Prostate gland (tissue), 2 donors: ENCODE results near the gene KCNN4. TPM values are rescaled to one million over a fixed set of nuclear protein-coding genes. Genes with fewer than 3 reads are reported as not detected.

Source experiments
- DNase-seq: peaks from one replicate; pipeline ENCODE4 v3.0.0-alpha.2; 2019; ENCODE audit warnings: low spot score
- H3K27ac ChIP-seq, 2 donors: fragments of 200-600 bp; sonication (generic); 2 replicates each; pipeline ENCODE4 v1.5.1; 2017 to 2019
- H3K27me3 ChIP-seq: fragments of 200-600 bp; sonication (generic); replicated peaks from 2 replicates; pipeline ENCODE4 v1.5.1; 2019; ENCODE audit not compliant: insufficient read depth
- H3K36me3 ChIP-seq, 2 donors: fragments of 200-600 bp; sonication (generic); 1 replicate in 1 of 2; 2 replicates in 1 of 2; pipeline versions ENCODE4 v1.5.1 to v1.8.1; 2017 to 2019
- H3K4me1 ChIP-seq: fragments of 200-600 bp; sonication (generic); replicated peaks from 2 replicates; pipeline ENCODE4 v1.5.1; 2019
- H3K4me3 ChIP-seq, 2 donors: fragments of 200-600 bp; sonication (generic); 2 replicates each; pipeline ENCODE4 v1.5.1; 2017 to 2019
- H3K9me3 ChIP-seq: fragments of 200-600 bp; sonication (generic); 2 replicates; pipeline ENCODE4 v1.5.1; 2017
- POLR2A ChIP-seq: fragments of 450-650 bp; IDR thresholded peaks from one replicate; pipeline ENCODE4 v1.6.1; 2016; ENCODE audit warnings: antibody characterized with exemption, mild to moderate bottlenecking
- POLR2AphosphoS5 ChIP-seq: sonication (generic); formaldehyde crosslinking; IDR thresholded peaks from one replicate; pipeline ENCODE4 v1.6.1; 2017; ENCODE audit warnings: antibody characterized with exemption
- WGBS: methylation state at CpG from one replicate; pipeline ENCODE4 v1.1.5; 2018; 5-methylcytosine and 5-hydroxymethylcytosine counted together
- intact Hi-C: fragments of 100-400 bp; cut with DNase I; formaldehyde crosslinking; loops from one replicate; pipeline ENCODE4 v1.14.2; 2022
- total RNA-seq, 2 donors: library from RNA; depleted of rRNA; stranded (reverse); fragments of >200 nt; gene quantifications; one replicate each; pipeline ENCODE4 v1.1.0, GENCODE V29; 2016
- TF ChIP-seq, protein P1 (sequence below), 4 experiments: fragments of 200-600 bp in 2 of 4; fragments of 450-650 bp in 2 of 4; sonication (generic) in 2 of 4; IDR thresholded peaks; 1 replicate in 3 of 4; 2 replicates in 1 of 4; pipeline ENCODE4 v1.5.1; 2016 to 2019; ENCODE audit warnings: antibody characterized with exemption in 4 of 4, mild to moderate bottlenecking in 2 of 4, moderate library complexity in 2 of 4

KCNN4 gene
- total RNA-seq, 2 donors from 2014 or later = 65.1 to 86.1 TPM

DNA sequence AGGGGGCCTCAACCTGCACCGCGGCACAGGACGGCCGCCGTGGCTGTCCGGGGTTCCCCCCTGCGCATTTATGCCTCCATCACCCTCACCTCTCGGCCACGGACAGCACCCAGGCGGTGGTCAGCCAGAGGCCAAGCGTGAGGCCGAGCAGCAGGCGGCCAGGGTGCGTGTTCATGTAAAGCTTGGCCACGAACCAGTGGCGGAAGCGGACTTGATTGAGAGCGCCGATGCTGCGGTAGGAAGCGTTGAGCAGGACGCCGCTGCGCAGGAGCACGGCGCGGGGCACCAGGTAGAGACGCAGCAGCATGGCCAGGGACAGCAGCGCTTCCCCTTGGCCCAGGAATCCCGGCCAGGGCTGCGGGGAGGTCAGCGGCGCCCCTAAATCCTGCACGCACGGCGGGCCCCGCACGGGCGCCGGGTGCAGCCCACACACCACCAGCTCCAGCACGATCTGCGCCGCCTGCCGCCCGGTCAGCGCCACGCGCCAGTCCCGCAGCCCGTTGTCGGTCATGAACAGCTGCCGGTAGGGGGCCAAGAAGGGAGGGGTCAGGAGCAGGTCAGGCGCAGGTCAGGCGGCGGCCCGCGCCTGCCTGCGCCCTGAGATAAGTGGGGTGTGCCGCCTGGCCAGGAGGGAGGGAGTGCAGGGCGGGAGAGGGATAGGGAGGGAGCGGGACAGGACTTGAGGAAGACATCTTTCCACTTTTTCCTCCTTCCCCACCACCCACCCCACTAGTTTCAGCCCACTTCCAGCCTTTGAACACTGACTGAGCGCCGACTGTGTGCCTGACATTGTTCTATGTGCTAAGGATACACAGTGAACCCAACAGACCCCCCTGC, 6.5 kb downstream of the KCNN4 start:
- Histone ChIP-seq H3K27ac (no peak overlapping the region), H3K36me3 (no peaks in the 10 kb centered on the region), H3K4me1 (peaks cover 5% of the 10 kb centered on the region), H3K27me3 (no peaks in the 10 kb centered on the region), H3K4me3 (no peak overlapping the region), H3K9me3 (no peaks in the 10 kb centered on the region)
- TF ChIP-seq POLR2A = no peak
- TF ChIP-seq, protein P1, sequence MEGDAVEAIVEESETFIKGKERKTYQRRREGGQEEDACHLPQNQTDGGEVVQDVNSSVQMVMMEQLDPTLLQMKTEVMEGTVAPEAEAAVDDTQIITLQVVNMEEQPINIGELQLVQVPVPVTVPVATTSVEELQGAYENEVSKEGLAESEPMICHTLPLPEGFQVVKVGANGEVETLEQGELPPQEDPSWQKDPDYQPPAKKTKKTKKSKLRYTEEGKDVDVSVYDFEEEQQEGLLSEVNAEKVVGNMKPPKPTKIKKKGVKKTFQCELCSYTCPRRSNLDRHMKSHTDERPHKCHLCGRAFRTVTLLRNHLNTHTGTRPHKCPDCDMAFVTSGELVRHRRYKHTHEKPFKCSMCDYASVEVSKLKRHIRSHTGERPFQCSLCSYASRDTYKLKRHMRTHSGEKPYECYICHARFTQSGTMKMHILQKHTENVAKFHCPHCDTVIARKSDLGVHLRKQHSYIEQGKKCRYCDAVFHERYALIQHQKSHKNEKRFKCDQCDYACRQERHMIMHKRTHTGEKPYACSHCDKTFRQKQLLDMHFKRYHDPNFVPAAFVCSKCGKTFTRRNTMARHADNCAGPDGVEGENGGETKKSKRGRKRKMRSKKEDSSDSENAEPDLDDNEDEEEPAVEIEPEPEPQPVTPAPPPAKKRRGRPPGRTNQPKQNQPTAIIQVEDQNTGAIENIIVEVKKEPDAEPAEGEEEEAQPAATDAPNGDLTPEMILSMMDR (IDR thresholded peaks at IDR 0.05) = peak in 2 of 4 experiments; percentile 15 to 39
- TF ChIP-seq POLR2AphosphoS5 = no peak
- intact Hi-C loops = no loop called here
- WGBS = 37% methylated on average over 62 of the region's 63 CpGs
- DNase-seq = no peak

DNA sequence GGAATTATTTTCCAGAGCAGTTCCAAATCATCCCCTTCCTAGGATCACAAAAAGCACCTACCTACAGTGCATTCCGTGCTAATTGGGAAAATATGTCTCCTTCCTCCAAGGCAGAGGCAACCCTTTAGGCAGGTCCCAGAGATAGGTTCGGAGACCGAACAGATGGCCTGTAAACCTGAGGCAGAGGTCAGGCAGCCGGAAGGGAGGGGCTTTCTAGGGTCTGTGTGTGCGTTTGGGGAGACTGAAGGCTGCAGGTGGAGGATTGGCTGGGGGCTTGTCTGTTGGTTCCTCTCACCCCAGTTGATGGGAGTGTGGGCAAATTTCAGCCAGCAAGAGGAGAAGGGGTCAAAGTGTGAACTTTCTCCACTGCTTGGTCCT, 7.1 kb downstream of the KCNN4 start:
- TF ChIP-seq, protein P1 (IDR thresholded peaks at IDR 0.05) = no peak
- TF ChIP-seq POLR2AphosphoS5 (no peak), POLR2A (no peak)
- Histone ChIP-seq H3K36me3 (no peaks in the 10 kb centered on the region), H3K4me3 (no peak overlapping the region), H3K4me1 (peaks cover 7% of the 10 kb centered on the region), H3K9me3 (no peaks in the 10 kb centered on the region), H3K27ac (no peak overlapping the region), H3K27me3 (no peaks in the 10 kb centered on the region)
- no peak for DNase-seq
- WGBS = 71% methylated on average over 5 of the region's 5 CpGs
- intact Hi-C loops = no loop called here

DNA sequence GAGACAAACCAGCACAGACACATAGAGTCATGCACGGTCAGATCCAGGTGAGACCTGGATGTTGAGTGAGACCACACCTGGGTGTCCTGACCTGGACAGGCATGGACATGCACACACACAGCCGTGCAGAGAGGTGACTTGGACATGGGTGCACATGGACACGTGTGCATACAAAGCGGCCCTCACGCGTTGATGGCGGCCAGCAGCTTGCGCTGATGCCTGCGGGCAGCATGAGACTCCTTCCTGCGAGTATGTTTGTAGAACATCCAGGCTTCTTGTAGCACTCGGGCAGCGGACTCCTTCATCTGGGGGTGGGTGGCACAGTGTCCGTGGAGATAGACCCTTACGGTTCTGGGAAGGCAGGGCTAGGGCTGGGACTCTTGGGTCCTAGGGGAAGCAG, 11.5 kb downstream of the KCNN4 start:
- intact Hi-C loops = no loop called here
- peak overlapping the region; percentile 76 for H3K27ac ChIP-seq
- TF ChIP-seq POLR2AphosphoS5 (no peak), POLR2A (no peak)
- TF ChIP-seq, protein P1 (IDR thresholded peaks at IDR 0.05) = no peak

GRCh38 chr19:43768273-43769050, 12.3 kb downstream of the KCNN4 start:
- Histone ChIP-seq H3K4me1 (peaks cover 16% of the 10 kb centered on the region), H3K9me3 (no peaks in the 10 kb centered on the region), H3K4me3 (no peak overlapping the region), H3K27me3 (no peaks in the 10 kb centered on the region), H3K27ac (peak overlapping the region; percentile 76), H3K36me3 (no peaks in the 10 kb centered on the region)
- 41% methylated on average over 15 of the region's 15 CpGs for WGBS
- intact Hi-C loops = no loop called here
- DNase-seq = peak; percentile 63
- TF ChIP-seq, protein P1 (IDR thresholded peaks at IDR 0.05) = no peak
- TF ChIP-seq POLR2AphosphoS5 (peak; percentile 86), POLR2A (no peak)

More for the DNA sequence above, 11.5 kb downstream of the KCNN4 start:
- 81% methylated on average over 14 of the region's 14 CpGs for WGBS
- H3K36me3 ChIP-seq = no peaks in the 10 kb centered on the region
- H3K4me1 ChIP-seq = peaks cover 16% of the 10 kb centered on the region
- H3K27me3 ChIP-seq = no peaks in the 10 kb centered on the region
- no peaks in the 10 kb centered on the region for H3K9me3 ChIP-seq
- no peak overlapping the region for H3K4me3 ChIP-seq
- DNase-seq = no peak
